GM18499 (cell line): ENCODE results near the gene LRRK2.
A peak's percentile ranks its signal among the peaks of the same experiment; 100 is the strongest.
"Not testable (repeated sequence)": the region's sequence is repeated elsewhere in the genome, so short reads cannot be mapped to it uniquely, and the experiment has no call there.

Source experiments
- ATAC-seq: cut with Tn5 transposase; IDR thresholded peaks from one replicate; pipeline ENCODE4 v1.9.1; 2021; ENCODE audit warnings: moderate number of reproducible peaks; ENCODE audit not compliant: insufficient read depth, unreplicated experiment

The LRRK2 gene

DNA sequence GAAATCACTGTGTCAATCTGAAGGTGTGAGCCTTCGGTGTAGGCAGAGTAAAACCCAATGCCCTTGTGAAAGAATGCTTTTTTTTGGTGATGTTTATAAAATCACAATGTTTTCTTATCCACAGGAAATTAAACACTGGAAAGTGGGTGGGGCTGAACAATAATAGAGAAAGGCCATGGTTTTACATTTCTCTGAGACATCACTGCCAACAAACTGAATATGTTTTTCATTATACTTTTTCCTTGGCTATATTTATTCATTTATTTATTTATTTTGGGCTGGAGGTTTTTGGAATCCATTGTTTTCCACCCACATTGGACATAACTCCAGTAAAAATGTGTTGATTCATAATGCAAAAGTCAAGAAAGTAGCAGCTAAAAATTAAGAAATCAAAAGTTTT, 16.9 kb downstream of the LRRK2 start:
- ATAC-seq: no peak

DNA sequence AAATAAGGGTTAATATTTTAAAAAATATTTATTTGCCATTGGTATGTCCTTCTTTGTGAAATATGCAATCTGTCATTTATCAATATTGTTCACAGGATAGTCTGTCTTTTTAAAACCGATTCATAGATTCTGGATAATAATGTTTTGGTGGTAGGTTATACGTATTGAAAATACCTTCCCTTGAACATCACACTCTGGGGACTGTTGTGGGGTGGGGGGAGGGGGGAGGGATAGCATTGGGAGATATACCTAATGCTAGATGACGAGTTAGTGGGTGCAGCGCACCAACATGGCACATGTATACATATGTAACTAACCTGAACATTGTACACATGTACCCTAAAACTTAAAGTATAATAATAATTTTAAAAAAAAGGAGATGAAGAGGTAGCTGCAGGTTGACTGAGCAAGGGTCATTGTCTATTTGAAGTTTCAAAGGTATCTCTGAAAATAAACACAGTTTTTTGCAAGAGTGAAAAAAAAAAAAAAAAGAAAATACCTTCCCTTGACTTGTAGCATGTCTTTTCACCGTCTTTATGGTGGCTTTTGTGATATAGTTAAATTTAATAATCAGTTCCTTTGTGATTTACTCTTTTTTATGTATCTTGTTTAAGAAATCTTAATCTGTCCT, 19.8 kb downstream of the LRRK2 start:
- not testable (repeated sequence) for ATAC-seq

DNA sequence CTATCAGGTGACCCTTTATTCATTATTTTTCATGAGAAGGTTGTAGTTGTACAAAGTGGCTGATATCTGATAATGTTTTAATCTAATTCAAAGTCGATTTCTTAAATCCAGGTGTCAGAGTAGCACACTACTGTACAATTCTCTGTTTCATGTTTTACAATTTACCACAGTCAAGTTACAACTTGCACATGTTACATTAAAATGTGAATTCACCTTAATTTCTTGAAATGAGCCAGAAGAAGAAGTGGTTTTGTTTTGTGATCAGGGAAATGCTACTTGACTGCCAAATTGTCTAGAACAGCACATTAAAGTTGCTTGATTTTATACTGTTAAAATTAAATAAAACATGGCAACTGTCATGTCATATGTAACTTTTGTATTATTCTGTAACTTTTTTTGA, 23.2 kb downstream of the LRRK2 start:
- ATAC-seq: no peak

DNA sequence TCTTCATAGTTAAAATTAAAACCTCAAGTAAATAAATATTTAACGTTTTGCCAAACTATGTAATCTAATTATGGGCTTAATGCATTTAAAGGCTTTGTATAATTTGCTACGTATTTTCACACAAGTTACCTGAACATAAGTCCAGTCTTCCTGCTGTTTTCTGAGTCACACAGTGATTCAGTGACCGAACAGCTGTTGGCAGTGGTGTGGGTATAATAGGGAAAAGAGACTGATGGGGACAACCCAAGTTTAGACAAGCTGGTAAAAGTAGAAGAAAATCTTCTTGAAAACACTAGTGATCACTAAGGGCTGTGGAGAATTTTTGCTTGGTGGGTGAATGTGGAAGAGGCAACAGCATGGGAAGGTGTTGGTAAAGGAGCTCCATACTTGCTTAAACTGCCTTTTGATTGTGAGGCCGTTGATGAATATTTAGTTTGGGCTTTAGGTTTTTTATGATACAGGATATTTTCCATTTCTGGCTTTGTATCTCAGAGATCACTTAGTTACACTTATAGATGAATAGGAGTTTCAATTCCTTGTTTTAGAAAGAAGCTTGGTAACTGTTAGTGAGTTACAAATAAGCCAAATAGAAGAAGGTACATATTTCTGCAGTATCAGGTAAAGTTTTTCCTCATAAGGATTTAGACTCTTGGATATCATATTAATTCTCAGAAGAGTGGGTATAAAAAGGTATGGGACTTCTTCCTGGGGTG, 23.9 kb downstream of the LRRK2 start:
- ATAC-seq: no peak

DNA sequence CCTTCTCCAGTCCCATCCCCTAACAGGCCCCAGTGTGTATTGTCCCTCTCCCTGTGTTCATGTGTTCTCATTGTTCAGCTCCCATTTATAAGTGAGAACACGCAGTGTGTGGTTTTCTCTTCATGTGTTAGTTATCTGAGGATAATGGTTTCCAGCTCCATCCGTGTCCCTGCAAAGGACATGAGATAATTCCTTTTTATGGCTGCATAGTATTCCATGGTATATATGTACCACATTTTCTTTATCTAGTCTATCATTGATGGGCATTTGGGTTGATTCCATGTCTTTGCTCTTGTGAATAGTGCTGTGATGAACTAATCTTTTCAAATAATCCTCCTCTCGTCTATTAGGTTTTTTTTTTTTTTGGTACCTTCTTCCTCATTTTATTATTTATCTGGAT, 25.9 kb downstream of the LRRK2 start:
- not testable (repeated sequence) for ATAC-seq

DNA sequence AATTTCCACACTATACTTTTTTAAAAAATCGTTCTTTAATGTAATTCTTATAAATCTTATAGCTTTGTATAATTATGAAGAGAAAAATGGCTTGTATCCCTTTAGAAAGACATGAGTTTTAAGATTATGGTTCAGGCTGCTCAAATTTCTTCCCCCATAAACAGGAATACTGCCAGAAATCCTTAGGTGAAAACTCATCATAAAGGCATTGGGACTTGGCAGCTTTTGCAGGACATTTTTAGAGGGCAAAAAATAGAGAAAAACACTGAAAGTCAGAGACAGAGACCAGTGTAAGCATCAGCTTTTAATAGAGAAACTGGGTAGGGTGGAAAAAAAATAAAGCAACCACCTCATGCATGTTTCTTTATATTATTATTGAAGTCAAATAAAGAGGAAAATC, 29.1 kb downstream of the LRRK2 start:
- ATAC-seq: no peak

DNA sequence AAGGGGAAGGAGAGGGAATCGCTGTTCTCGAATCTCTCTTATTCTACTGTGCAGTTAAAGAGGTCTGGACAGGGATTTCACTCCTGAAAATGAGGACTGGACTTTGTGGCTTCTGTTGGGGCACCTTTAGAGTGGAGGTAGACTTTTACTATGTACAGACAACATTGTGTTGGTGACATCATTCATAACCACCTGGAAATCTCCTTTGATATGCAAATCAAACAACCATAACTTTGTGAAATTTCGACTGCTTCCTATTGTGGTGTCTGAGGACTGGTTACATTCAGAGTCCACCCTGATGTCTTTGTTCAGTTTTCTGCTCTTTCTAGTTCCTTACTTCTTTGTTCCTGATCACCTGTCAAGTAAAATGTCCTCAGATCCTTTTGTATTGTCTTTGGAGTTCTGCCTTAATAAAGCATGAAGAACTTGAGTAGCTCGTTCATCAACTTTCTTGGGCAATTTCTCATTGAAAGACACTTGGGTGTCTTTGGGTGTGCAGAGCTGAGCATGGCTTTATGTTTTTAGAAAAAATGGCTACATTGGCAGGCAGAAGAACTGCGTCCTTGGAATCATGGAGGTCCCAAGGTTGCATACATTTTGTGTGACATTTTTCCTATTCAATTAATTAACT, 29.8 kb downstream of the LRRK2 start:
- no peak for ATAC-seq

DNA sequence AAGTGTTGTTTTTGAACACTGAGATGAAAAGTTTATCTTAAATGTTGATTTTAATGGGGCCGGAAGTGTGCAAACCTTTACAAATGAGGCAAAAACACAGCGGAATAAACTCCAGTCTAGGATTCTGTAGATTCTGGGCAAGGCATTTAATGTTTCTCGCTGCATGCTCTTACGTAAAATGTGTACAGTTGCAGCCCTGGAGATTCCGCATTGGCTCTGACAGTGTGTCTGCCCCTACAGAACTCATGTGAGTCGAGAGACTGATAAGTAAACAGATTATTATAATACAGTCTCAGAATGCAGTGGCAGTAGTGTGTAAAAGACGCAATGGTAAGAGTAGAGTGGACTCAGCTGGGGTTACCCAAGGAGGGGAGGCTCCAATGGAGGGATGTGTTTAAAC, 33.6 kb downstream of the LRRK2 start:
- ATAC-seq: no peak

DNA sequence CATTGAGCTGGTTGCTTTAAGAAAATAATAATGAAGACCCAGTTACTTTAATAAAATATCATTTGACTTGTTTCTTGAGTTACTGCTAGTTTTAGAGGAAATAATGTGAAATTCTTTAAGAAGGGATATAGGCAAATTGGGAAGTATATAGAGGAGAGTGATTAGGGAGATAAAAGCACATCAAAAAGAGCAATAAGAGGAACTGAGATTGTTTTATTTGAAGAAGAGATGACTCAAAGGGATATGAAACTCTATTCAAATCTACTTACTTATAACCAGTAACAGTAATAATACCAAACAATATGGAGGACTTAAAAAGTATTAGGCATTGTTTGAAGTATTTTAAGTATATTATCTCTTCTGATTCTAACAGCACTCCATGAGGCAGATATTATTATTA, 37.1 kb downstream of the LRRK2 start:
- ATAC-seq: peak; percentile 87

DNA sequence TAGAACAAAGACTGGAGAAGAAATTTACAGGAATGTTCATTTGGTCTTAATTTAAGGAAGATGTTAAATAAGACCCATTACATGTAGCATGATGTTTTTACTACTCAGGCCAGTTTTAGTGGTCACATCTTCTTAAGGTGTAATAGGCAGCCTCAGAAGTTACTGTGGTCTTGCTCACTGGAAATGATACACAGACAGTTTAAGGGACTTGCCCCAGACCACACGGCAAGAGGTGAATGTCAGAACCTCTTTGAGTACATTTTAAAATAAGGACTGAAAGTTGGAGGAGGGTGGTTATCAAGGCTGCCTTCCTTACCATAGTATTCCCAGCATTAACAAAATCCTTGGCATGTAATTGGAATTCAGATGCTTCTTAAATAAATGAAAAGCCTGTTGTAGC, 37.9 kb downstream of the LRRK2 start:
- ATAC-seq: peak; percentile 59

DNA sequence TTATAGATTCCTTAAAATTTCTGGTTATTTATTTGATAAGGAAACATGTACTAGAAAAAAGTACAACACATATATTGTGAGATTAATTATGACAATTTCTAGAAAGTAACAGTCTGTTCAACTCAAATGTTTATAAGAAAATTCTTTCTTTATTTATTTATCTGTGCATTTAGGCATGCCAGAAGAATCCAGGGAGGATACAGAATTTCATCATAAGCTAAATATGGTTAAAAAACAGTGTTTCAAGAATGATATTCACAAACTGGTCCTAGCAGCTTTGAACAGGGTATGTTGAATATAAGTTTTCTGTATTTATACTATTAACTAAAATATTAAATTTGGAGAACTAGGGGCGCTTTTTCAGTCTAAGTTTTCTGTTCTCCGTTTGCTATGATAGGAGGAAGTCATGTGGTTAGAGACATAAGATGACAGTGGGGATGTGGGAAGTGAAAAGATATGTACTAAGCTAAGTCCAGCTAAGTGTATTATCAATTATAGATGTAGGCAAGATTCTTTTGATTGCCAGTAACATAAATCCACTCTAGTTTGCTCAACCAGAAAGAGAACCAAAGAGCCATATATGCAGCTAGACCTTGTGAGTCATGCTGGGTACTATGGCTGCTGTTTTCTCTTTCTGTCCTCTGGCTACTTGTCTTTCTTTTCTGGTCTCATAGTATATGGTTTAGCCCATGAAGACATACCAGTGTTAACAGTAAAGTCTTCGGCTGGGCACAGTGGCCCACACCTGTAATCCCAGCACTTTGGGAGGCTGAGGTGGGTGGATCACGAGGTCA, 39.0 kb downstream of the LRRK2 start:
- ATAC-seq: no peak

DNA sequence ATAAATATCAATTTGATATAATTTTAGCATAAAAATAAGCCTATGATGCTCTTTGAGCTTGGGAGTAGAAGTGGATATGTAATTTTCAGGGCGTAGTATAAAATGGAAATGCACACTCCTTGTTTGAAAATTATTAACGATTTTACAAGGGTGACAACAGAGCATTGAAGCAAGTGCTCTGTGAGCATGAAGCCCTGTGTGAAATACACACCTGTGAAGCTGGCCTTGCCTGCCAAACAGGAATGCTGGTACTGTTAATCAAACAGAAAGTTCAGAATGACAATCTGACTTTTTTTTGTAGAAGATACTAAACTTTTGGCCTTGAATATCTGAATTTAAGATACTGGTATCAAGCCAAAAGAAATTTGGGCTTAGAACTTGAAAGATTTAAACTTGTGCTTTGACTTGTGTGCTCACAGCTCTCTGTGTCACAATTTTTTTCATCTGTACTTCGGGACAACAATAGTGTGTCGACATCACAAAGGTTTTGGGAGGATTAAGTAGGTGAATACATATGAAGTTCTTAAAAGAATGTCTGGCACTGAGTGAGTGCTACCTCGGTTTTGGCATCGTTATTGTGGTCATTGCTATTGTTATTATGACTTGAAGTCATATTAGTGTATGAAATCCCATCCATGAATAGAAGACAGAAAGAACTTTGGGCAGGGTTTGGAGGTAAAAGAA, 47.3 kb downstream of the LRRK2 start:
- no peak for ATAC-seq

DNA sequence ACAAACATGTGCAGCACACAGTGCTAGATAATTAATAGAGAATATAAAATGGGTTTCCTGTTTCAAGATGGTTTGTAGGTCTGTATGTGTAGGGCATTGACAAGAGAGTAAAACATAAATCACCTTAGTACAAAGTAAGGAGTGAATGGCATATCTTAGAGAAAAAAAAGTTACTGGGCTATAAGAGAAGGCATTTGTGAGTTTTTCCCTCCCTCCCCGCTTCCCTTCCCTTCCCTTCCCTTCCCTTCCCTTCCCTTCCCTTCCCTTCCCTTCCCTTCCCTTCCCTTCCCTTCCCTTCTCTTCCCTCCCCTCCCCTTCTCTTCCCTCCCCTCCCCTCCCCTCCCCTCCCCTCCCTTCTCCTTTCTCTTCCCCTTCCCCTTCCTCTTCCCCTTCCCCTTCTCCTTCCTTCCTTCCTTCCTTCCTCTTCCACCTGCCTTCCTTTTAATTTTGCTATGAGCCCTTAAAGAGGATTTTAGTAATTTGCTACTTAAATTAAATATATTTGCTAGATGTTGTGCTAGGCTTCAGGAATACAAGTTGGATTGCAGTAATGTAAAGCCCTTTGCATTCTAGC, 57.1 kb downstream of the LRRK2 start:
- ATAC-seq: no peak

DNA sequence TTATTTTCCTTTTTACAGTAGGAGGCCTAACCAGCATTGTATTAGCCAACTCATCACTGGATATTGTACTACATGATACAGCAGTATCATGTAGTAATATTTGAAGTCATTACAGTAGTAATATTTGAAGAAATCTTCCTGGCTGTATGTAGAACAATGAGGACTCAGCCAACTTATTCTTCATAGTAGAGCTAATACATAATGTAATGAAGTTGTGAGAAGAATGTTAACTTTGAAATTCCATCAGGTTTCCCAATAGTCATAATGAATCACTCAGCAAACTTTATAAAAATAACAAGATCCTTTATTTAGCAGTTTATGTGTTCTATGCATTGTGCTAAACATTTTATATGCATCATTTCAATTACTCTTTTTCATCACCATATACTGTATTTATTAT, 61.8 kb downstream of the LRRK2 start:
- ATAC-seq: no peak

DNA sequence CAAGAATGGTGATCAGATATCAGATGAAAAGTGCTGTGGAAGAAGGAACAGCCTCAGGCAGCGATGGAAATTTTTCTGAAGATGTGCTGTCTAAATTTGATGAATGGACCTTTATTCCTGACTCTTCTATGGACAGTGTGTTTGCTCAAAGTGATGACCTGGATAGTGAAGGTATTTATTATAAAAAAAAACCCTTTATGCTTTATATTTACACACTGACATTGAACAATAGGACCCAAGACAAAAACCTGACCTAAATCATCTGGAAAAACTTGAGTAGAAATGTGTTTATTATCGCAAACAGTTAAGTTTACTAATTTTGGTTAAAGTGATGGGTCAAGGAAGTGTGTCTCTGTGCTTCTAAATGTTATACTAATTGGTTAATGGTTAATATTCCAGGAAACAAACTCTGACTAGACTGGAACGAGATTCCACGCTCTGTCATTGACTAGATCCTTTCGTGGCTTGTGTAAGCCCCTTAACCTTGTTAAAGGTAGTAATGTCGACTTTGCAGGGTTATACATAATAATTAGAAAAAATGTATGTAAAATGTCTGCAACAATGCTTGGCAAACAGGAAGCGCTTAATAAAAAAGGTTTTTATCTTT, 62.7 kb downstream of the LRRK2 start:
- ATAC-seq: no peak

DNA sequence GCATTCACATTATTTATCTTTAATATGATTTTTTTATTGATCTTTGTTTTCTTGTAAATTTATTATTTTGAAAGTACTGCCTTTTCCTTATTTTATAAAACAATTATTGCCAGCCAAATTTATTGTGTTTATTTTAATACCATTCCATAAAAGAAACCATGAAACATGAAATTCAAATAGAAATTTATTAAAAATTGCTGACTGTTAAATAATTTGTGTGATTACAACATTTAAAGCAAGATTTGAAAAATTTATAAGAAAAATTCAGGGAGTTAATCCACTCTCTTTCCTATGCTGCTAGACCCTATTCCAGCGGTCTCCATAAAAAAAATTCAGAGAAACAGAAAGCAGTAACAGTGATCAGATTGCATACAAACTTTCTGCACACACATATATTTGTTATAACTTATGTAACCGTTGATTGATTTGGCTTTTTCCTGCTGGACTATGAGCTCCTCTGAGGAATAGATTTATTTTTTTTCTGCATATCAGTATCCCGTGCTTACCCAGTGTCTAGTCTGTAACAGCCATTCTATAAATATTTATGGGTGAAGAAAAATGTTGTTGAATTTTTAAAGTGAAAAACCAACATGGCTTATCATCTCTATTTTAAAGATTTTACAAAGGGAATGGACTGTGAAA, 68.1 kb downstream of the LRRK2 start:
- ATAC-seq: no peak

DNA sequence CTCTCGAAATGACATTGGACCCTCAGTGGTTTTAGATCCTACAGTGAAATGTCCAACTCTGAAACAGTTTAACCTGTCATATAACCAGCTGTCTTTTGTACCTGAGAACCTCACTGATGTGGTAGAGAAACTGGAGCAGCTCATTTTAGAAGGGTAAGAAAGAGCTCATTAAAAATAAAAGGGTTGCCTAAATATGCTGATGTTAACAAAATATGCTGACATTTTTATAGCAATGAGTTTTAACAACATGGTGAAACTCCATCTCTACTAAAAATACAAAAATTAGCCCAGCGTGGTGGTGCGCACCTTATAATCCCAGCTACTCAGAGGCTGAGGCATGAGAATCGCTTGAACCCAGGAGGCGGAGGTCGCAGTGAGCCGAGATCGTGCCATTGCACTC, 73.5 kb downstream of the LRRK2 start:
- ATAC-seq: no peak

DNA sequence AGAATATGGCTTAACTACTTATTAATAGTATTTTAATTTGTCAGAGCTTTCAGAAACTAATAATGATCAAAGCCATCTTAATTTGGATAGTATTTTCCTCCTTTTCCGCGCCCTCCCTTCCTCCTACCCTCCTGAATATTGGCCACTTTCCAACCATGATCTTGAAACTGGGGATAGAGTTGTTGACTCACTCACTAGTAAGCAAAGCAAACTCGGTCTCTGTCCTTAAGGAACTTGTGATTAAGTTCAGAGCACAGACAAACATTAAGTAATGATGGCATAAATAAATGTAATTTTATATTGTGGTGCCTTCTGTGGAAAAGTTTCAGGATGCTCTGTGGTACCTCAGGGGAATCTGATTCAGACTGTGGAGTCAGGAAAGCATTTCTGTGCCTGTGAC, 75.7 kb downstream of the LRRK2 start:
- ATAC-seq: no peak

DNA sequence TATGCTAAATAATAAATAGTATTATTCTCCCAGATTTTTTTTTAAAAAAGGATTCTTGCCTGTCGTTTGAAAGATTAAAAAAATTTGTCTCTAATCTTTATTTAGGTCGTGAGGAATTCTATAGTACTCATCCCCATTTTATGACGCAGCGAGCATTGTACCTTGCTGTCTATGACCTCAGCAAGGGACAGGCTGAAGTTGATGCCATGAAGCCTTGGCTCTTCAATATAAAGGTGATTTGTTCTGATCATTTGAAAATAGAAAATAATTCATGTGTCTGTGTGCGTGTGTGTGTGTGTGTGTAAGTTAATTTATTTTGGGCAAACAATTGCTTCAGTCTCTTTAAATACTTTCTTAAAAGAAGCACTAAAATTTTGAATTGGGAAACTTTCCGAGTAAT, 84.2 kb downstream of the LRRK2 start:
- no peak for ATAC-seq
